GM11168 (cell line): ENCODE results near the gene SRCIN1.

ENCODE experiments used
- in situ Hi-C: fragments of 300-500 bp; cut with MboI; formaldehyde crosslinking; loops from one replicate; pipeline ENCODE4 v1.12.0; 2022; ENCODE audit warnings: low sequenced_read_pairs; ENCODE audit not compliant: unreplicated experiment

The SRCIN1 gene

DNA sequence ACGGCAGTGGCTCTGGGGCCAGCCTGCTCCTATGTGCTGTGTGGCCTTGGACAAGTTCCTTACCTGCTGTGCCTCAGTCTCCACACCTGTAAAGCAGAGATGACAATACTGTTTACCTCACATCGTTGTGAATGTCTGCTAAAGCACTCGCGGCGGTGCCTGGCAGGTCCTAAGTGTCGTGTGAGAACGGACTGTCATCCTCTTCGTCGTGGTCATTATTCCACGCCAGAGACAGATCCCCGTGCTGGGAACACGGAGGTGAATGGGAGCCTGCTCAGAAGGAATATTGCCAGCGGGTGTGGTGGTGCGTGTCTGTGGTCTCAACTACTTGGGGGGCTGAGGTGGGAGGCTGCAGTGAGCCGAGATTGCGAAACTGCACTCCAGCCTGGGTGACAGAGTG is 111.6 kb downstream of the SRCIN1 start:
- in situ Hi-C loops = loop anchor here (25.0 kb wide), 1 partner anchor 157 kb away; the partner anchor contains the start of gene GPR179

DNA sequence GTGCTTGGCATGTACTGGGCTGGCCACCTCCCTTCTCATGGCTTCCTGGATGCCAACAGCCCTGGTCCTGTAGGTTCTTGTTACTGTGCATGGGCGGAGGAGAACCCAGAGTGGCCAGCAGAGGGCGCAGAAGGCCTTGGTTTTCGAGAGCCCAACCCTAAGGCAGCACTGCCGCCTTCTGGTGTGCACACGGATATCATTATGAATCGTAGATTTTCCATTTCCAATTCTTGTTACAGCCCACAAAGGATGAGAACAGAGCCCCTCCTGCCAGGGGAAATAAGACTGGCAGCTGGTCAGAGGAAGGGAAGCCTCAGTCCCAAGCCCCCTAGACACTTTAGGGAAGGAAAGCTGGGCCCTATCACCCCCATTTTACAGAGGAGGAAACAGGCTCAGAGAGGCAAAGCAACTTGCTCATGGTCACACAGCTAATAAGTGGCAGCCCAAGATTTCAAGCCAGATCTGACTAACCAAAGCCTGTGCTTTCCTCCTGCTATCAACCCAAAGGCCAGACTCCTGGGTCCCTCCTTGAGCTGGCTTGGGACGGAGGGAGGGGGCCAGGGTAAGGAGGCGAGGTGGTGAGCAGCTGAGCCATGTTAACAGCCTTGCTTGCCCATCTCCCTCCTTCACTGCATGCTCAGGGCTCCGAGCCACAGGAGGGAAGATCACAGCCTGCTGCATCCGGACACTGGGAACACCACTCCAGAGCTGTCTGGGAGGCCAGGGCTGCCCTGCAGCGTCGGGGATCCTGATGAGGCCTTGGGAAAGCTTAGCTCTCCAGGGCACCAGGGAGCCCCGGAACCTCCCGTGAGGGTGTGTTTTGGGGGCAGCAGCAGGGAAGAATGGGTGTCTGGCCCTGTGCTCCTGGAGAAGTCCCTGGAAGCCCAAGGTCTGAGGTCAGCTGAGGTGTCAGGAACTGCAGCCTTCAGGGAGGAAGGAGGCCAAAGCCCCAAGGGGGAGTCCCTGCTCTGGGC is 113.4 kb downstream of the SRCIN1 start:
- in situ Hi-C loops = loop anchor here (25.0 kb wide), 1 partner anchor 155 kb away; the partner anchor contains the start of gene GPR179

DNA sequence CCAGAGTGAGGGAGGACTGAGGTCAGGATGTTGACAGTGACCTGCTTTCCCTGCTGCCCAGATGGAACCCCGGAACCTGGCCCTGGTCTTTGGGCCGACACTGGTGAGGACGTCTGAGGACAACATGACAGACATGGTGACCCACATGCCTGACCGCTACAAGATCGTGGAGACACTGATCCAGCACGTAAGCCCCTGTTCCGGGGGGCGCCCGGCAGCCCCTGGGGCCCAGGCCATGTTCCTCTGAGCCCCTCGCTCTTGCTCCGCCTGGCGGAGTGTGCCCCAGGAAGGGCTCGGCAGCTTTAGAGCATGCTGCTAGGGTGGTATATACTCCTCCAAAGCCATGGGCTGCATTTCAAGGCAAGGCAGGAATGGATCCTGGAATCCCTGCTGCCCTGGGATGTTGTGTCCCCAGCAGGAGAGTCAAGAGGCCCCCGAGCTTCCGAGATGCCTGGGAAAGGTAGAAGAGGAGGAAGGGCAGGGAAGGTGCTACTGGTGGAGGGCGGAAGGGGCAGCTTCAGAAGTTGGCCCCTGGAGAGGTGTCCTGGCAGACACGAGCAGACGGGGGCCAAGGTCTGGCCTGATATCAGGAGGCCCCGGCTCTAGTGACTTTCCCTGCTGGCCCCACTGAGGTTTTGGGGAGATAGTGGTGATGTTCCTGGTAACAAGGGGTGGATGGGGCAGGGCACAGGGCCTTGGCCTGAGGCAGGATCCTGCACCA is 114.2 kb downstream of the SRCIN1 start:
- in situ Hi-C loops = loop anchor here (25.0 kb wide), 1 partner anchor 154 kb away; the partner anchor contains the start of gene GPR179

DNA sequence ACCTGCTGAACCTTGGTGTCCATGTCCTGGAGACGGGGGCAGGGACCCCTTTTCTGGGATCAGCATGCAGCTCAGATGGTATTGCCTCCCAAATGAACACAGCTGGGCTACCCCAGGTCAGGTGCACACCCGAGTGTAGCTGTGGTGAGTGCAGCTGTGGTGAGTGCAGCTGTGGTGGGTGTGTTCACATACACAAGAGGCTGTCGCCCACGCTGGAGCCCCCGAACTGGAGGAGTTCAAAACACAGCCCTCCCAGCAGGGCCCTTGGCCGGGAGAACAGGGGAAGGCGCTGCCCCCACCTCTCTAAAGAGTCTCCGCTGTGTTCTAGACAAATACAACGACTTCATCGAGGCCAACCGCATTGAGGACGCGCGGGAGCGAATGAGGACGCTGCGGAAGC is 116.0 kb downstream of the SRCIN1 start:
- in situ Hi-C loops = loop anchor here (5.0 to 25.0 kb wide), 2 partner anchors 62 to 152 kb away; partner anchors contain the start of genes ARHGAP23 and GPR179

DNA sequence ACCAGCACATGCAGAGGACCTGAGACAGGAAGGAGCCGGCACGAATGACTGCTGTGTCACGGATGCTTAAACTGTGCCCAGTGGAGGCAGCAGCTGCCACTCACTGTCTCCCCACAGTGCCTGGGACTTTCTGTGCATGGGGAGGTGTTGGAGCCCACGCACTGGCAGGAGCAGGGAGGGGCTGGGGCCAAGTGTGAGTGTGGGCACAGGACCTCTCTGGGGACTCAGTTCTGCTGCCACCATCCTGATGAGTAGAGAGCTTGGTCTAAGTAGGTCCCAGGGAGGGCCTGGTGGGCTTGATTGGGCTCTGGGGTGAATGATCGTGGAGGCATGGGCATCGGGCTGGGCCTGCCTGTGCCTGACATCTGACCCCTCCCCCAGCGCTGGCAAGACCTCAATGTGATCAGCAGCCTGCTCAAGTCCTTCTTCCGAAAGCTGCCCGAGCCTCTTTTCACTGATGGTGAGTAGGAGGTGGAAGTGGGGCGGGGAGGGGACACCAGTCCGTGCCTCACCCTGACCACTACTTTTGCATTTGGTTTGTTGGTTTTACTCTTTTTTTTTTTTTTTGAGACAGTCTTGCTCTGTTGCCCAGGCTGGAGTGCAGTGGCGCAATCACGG is 120.0 kb downstream of the SRCIN1 start:
- in situ Hi-C loops = loop anchor here (5.0 to 25.0 kb wide), 2 partner anchors 58 to 148 kb away; partner anchors contain the start of genes ARHGAP23 and GPR179

DNA sequence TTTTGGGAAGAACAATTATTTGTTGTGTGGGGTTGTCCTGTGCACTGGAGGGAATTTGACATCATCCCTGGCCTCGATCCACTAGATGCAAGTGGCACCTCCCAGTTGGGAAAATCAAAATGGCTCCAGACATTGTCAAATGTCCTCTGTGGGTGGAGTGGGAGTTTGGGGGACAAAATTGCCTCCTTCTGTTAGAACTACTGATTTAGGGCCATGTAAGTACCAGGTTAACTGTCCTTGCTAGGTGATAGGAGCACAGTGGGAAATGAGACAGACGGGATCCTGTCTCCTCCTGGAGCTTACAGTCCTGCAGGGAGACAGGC is 120.6 kb downstream of the SRCIN1 start:
- in situ Hi-C loops = loop anchor here (5.0 to 25.0 kb wide), 2 partner anchors 58 to 148 kb away; partner anchors contain the start of genes ARHGAP23 and GPR179

DNA sequence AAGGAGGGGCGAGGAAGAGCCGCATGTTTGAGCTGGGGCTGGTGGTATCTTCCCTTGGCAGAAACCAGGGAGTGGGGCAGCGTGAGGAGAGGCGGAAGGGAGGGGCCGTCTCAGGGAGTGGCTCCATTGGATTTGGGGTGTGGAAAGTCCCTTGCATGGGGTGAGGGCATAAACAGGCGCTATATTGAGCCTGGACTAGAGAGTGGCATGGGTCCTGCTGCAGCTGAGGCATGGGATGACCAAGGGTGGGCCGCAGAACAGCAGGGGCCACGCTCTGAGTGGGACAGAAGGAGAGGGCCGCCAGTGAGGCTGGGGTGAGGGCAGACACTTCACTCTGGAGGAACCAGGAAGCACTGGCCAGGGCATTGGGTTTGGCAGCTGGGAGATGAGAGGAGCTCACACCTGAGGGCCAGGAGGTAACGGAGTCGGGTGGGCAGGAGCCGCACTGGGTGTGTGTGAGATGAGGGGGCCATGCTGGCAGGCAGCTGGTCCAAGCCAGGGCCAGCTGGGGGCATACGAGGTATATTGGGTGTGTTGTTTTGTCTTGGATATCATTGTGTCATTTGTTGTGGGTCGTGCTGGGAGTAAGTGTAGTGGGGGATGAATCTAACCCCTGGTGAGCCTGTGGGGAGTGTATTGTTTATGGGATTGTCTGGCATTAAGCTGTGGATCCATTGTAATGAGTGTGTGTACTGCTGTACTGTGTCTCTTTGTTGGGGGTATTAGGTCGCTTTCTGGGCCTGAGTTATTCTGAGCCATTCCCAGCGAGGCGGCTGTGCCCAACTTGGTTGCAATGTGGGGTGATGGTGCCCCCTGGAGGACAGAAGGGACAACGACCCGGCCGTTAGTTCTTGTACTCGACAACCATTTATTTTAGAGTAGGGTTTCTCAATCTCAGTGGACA is 121.3 kb downstream of the SRCIN1 start:
- in situ Hi-C loops = loop anchor here (5.0 to 25.0 kb wide), 2 partner anchors 57 to 147 kb away; partner anchors contain the start of genes ARHGAP23 and GPR179

DNA sequence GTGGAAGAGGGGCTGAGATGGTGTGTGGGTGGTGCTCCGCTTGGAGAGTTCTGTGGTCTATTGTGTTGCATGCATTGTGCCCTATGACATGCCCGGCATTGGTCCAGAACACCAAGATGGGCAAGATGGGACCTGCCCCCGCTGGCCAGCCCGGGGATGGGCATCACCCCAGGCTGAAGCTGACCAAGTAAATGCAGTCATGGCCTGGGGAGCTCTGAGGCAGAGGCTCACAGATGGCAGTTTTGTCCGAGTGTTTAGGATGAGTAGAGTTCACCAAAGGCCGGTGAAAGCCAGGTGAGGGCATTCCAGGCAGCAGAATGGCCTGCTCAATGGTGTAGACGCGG is 123.1 kb downstream of the SRCIN1 start:
- in situ Hi-C loops = loop anchor here (25.0 kb wide), 1 partner anchor 145 kb away; the partner anchor contains the start of gene GPR179

DNA sequence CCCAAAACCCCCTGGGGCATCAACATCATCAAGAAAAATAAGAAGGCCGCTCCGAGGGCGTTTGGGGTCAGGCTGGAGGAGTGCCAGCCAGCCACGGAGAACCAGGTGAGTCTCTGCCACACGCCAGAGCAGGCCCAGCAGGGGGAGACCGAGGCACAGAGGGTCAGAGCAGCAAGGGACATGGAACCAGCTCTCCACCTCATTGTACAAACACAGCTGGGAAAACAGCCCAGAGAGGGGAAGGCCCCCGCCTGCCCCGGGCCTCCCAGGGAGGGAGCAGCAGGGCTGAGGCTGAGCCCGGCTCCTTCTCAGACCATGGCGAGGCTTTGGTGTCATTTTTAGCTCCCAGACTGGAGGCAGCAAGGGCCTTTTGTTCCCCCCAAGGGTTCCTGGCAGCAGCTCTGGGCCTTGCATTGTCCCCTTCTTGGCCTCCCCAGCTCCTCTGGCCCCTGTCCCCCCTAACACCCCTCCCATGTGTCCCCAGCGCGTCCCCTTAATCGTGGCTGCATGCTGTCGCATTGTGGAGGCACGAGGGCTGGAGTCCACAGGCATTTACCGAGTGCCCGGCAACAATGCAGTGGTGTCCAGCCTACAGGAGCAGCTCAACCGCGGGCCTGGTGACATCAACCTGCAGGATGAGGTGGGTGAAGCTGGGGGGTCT is 123.6 kb downstream of the SRCIN1 start:
- in situ Hi-C loops = loop anchor here (25.0 kb wide), 1 partner anchor 145 kb away; the partner anchor contains the start of gene GPR179
